ENCODE data around the gene SCGB3A2. TPM values are rescaled to one million over a fixed set of nuclear protein-coding genes. Genes with fewer than 3 reads are reported as not detected.

Gene SCGB3A2
- total and polyA plus RNA-seq, 2 of the 8 experiments (the other 6 are each of a cell fraction or from before 2014, with no cell fraction given) = 47.1 to 63.6 TPM

- Histone ChIP-seq H3K27me3 (replicated peaks in 1 of 4; ENCODE audit: control insufficient read depth in 3 of 4, extremely low read depth in 1 of 4, insufficient read depth in 3 of 4, low read length in 3 of 4) (no peaks in the 10 kb centered on the region), H3K9me3 (ENCODE audit: insufficient read depth in 2 of 2, low read depth in 1 of 2, low read length in 1 of 2) (no peaks in the 10 kb centered on the region), H3K79me2 (ENCODE audit: control insufficient read depth in 1 of 2, insufficient read depth in 2 of 2, low read length in 2 of 2) (no peaks in the 10 kb centered on the region), H3K4me3 (ENCODE audit: extremely low read depth in 1 of 4, insufficient read depth in 2 of 4, low read depth in 3 of 4, low read length in 4 of 4) (no peak overlapping the region), H3K23ac (ENCODE audit: insufficient read length) (no peak overlapping the region), H2BK15ac (ENCODE audit: low read length) (no peak overlapping the region), H4K20me1 (replicated peaks in 1 of 2; ENCODE audit: control insufficient read depth in 1 of 2, insufficient read depth in 2 of 2, low read length in 2 of 2) (no peaks in the 10 kb centered on the region), H3K23me2 (ENCODE audit: low read depth, low read length) (no peaks in the 10 kb centered on the region), H3K27ac (ENCODE audit: low read depth, low read length) (no peak overlapping the region), H3K56ac (replicated peaks; ENCODE audit: insufficient read length, low read depth, low read length) (no peak overlapping the region), H2BK120ac (replicated peaks; ENCODE audit: low read depth, low read length) (no peak overlapping the region), H2AFZ (ENCODE audit: low read length) (no peak overlapping the region), H2BK5ac (ENCODE audit: low read depth, low read length) (no peak overlapping the region), H3K4me1 (replicated peaks in 1 of 4; ENCODE audit: control insufficient read depth in 3 of 4, insufficient read depth in 4 of 4, low read length in 3 of 4) (no peaks in the 10 kb centered on the region), H3K4ac (replicated peaks; ENCODE audit: insufficient read length, low read depth, low read length) (no peak overlapping the region), H3K18ac (ENCODE audit: extremely low read depth, low read length) (no peak overlapping the region), H3K79me1 (ENCODE audit: low read depth, low read length) (no peaks in the 10 kb centered on the region), H3K9ac (replicated peaks in 1 of 4; ENCODE audit: extremely low read depth in 1 of 4, low read depth in 3 of 4, low read length in 3 of 4) (no peak overlapping the region), H4K5ac (ENCODE audit: insufficient read length, low read depth, low read length) (no peak overlapping the region), H2BK20ac (ENCODE audit: low read length) (no peak overlapping the region), H2BK12ac (ENCODE audit: low read depth, low read length) (no peak overlapping the region), H4K8ac (ENCODE audit: extremely low read depth, insufficient read depth, low read length) (no peak overlapping the region), H3K14ac (ENCODE audit: insufficient read length) (no peak overlapping the region), H2AK5ac (ENCODE audit: low read depth, low read length) (no peak overlapping the region), H3K4me2 (ENCODE audit: insufficient read depth in 1 of 2, low read depth in 2 of 2, low read length in 2 of 2) (no peak overlapping the region), H3K36me3 (ENCODE audit: control insufficient read depth in 2 of 4, insufficient read depth in 4 of 4, low read length in 3 of 4) (no peaks in the 10 kb centered on the region), H4K91ac (replicated peaks; ENCODE audit: insufficient read length, low read length) (no peak overlapping the region)
- POLR2A ChIA-PET (ENCODE audit: partially characterized antibody) = interaction anchor here (0.8 to 1.7 kb wide), 3 partner anchors 10 to 43 kb away, joined by 3 read pairs; no protein-coding TSS in a partner anchor
- TF ChIP-seq CEBPB (IDR thresholded peaks at IDR 0.05; ENCODE audit: low read depth, low read length) = no peak
- TF ChIP-seq MAFK (IDR thresholded peaks at IDR 0.05; ENCODE audit: low read depth, low read length) = peak; percentile 57; the same call in 1 of the 2 replicates
- CTCF ChIA-PET (ENCODE audit: partially characterized antibody) = interaction anchor here (0.6 to 1.5 kb wide), 4 partner anchors 16 to 275 kb away, joined by 3 read pairs; no protein-coding TSS in a partner anchor
- FAIRE-seq (no peak), DNase-seq (ENCODE audit: low read depth in 1 of 2, low spot score in 2 of 2) (no peak)
Measured at GRCh38 chr5:147902609-147903115, 24.2 kb downstream of the SCGB3A2 start.
